AG10803 (cell line): ENCODE data around the gene RAB25.
"Not testable (repeated sequence)": the region's sequence is repeated elsewhere in the genome, so short reads cannot be mapped to it uniquely, and the experiment has no call there.

Experiments
- DNase-seq: peaks from one replicate; pipeline ENCODE4 v3.0.0; 2010; ENCODE audit warnings: low read depth
- H3K4me3 ChIP-seq: 2 replicates; pipeline ENCODE4 v1.5.1; 2011; ENCODE audit warnings: mild to moderate bottlenecking, low read length, control low read depth
- TF ChIP-seq, protein P1 (sequence below): conservative IDR thresholded peaks from 2 replicates; pipeline ENCODE4 v1.5.1; 2011; ENCODE audit warnings: mild to moderate bottlenecking, low read length, control low read depth, inconsistent platforms

The RAB25 gene

DNA sequence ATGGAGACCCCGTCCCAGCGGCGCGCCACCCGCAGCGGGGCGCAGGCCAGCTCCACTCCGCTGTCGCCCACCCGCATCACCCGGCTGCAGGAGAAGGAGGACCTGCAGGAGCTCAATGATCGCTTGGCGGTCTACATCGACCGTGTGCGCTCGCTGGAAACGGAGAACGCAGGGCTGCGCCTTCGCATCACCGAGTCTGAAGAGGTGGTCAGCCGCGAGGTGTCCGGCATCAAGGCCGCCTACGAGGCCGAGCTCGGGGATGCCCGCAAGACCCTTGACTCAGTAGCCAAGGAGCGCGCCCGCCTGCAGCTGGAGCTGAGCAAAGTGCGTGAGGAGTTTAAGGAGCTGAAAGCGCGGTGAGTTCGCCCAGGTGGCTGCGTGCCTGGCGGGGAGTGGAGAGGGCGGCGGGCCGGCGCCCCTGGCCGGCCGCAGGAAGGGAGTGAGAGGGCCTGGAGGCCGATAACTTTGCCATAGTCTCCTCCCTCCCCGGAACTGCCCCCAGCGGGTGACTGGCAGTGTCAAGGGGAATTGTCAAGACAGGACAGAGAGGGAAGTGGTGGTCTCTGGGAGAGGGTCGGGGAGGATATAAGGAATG, 54.1 kb downstream of the RAB25 start:
- TF ChIP-seq, protein P1, sequence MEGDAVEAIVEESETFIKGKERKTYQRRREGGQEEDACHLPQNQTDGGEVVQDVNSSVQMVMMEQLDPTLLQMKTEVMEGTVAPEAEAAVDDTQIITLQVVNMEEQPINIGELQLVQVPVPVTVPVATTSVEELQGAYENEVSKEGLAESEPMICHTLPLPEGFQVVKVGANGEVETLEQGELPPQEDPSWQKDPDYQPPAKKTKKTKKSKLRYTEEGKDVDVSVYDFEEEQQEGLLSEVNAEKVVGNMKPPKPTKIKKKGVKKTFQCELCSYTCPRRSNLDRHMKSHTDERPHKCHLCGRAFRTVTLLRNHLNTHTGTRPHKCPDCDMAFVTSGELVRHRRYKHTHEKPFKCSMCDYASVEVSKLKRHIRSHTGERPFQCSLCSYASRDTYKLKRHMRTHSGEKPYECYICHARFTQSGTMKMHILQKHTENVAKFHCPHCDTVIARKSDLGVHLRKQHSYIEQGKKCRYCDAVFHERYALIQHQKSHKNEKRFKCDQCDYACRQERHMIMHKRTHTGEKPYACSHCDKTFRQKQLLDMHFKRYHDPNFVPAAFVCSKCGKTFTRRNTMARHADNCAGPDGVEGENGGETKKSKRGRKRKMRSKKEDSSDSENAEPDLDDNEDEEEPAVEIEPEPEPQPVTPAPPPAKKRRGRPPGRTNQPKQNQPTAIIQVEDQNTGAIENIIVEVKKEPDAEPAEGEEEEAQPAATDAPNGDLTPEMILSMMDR = no peak
- peak overlapping the region; percentile 100 for H3K4me3 ChIP-seq
- DNase-seq = no peak

DNA sequence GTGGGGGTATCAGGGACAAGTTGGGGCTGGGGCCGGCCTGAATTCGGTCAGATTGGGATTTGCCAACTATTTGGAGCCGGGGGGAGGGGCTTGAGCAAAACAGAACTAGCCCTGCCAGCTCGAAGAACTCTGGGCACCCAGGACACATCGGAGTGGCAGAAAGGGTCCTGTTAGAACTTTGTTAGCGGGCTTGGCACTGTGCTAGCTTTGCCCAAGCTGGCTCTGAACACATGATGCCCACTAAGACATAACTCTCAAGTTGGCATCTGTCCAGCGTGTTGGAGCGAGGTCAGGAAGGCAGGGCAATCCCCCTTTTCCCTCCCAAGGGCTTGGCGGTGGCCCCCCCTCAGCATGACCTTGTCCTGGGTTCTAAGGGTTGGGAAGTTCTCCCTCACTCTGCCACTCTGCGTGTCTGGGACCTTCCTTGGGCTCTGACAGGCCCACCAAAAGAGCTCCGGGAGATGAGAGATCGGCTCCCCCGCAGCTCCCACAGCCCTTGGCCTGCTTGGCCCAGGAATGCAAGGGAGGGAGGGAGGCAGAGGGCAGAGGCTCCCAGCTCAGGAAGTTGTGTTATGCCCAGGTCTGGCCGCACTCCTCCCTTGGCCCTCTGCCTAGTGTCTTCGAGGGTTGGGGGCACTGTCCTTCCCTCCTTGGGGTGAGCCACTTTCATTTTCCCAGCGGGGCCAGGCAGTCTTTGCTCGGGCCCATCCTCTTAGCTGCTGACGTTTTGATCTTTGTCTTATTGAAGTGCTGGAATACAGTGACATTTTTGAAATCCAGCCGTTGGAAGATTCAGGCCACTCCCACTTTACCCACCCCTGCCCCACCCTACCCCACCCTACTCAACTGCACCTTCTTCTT, 54.8 kb downstream of the RAB25 start:
- TF ChIP-seq, protein P1 = no peak
- H3K4me3 ChIP-seq = peak overlapping the region; percentile 100
- peak; percentile 66 for DNase-seq

DNA sequence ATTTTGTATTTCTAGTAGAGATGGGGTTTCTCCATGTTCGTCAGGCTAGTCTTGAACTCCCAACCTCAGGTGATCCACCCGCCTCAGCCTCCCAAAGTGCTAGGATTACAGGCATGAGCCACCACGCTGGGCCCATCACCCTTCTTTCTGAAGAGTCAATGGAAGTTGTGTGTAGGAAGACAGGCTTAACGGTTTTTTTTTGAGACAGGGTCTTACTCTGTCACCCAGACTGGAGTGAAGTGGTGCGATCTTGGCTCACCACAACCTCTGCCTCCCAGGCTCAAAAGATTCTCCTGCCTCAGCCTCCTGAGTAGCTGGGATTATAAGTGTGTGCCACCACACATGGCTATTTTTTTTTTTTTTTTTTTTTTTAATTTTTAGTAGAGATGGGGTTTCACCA, 55.8 kb downstream of the RAB25 start:
- peak overlapping the region; percentile 100 for H3K4me3 ChIP-seq
- not testable (repeated sequence) for DNase-seq

DNA sequence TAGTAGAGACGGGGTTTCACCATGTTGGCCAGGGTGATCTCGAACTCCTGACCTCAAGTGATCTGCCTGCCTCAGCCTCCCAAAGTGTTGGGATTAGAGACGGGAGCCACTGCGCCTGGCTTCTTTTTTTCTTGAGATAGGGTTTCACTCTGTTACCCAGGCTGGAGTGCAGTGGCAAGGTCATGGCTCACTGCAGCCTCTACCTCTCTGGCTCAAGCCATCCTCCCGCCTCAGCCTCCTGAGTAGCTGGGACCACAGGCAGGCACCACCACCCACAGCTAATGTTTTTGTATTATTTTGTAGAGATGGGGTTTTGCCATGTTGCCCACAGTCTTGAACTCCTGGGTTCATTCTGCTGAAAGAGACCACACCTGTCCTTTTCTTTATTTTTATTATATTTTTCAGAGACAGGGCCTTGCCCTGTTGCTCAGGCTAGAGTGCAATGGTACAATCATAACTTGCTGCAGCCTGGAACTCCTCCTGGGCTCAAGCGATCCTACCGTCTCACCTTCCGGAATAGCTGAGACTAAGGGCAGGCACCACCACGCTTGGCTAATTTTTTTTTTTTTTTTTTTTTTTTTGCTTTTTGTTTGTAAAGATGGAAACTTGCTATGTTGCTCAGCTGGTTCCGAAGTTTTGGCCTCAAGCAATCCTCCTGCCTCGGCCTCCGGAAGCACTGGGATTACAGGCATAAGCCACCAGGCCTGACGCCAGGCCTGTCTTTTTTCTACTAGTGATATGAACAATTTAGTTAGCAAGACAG, 56.6 kb downstream of the RAB25 start:
- H3K4me3 ChIP-seq = peak overlapping the region; percentile 100
- TF ChIP-seq, protein P1 = no peak
- no peak for DNase-seq

DNA sequence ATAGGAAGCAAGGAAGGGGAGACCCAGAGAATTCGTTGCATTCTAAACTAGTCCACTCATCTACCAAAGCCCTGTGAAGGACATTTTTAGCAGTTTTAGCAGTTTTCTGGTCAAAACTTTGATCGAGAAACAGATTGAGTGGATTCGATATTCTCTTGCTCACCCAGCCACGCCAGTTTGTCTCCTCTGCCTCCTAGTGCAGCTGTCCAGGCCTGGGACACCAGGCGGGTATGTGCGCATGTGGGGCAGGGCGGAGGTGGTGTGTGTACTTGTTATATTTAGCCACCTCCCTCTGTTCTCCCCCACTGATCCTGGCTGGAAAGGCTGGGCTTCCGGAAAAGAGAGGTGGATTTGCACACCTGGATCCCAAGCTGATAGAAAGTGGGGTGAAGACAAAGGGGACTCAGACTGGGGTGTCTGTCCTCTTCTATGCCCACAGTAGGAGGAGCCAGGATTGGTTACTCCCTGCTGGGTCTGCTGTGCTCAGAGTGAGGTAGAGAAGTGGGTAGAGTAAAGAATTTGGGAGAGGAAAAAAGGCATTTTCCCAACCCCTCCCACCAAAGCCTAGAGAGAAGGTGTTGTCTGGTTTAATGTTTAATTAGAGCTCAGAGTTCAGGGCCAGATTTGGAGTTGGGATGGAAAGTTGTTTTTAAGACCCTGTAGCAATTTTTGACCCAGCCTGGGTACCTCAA, 57.4 kb downstream of the RAB25 start:
- no peak for DNase-seq
- TF ChIP-seq, protein P1 = no peak
- peak overlapping the region; percentile 100 for H3K4me3 ChIP-seq

DNA sequence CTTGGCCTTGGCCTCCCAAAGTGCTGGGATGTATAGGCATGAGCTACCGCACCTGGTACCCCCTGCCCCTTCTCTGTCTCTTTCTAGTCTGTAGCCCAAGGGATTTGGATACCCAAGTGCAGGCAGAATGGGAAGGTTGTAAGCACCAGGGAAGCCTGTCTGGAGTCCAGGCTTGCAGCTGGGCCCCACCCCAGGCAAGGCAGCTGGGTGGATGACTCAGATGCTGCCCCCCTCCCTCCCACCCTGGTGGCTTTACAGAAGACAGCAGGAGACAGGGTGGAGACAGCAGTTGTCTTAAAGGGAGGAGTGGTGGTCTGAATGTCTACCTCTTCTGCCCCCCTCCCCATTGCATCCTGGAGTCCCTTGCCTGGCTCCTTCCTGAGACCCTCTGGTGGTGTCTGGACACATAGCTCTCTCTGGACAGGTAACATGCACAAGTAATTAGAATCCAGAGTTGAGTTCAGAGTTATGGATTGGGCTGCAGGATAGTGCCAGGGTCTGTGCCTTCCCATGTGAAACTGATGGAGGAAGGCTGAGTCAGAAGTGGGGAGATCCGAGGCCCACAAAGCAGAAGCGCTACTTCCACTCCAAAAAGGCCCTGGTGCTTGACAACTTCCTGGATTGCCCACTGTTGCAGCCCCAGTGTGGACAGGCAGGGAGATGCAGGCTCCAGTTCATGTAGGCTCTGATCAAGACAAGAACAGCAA, 58.7 kb downstream of the RAB25 start:
- peak; percentile 69 for DNase-seq
- peak overlapping the region; percentile 100 for H3K4me3 ChIP-seq
- TF ChIP-seq, protein P1 = peak; percentile 13
